ENCODE results near the gene PLCL1. TPM values are rescaled to one million over a fixed set of nuclear protein-coding genes. Genes with fewer than 3 reads are reported as not detected.
A peak's percentile ranks its signal among the peaks of the same experiment; 100 is the strongest.
"Not testable (repeated sequence)": the region's sequence is repeated elsewhere in the genome, so short reads cannot be mapped to it uniquely, and the experiment has no call there.

Gene PLCL1
- total RNA-seq, 1 donor from 2014 or later, result 93.3 TPM

DNA sequence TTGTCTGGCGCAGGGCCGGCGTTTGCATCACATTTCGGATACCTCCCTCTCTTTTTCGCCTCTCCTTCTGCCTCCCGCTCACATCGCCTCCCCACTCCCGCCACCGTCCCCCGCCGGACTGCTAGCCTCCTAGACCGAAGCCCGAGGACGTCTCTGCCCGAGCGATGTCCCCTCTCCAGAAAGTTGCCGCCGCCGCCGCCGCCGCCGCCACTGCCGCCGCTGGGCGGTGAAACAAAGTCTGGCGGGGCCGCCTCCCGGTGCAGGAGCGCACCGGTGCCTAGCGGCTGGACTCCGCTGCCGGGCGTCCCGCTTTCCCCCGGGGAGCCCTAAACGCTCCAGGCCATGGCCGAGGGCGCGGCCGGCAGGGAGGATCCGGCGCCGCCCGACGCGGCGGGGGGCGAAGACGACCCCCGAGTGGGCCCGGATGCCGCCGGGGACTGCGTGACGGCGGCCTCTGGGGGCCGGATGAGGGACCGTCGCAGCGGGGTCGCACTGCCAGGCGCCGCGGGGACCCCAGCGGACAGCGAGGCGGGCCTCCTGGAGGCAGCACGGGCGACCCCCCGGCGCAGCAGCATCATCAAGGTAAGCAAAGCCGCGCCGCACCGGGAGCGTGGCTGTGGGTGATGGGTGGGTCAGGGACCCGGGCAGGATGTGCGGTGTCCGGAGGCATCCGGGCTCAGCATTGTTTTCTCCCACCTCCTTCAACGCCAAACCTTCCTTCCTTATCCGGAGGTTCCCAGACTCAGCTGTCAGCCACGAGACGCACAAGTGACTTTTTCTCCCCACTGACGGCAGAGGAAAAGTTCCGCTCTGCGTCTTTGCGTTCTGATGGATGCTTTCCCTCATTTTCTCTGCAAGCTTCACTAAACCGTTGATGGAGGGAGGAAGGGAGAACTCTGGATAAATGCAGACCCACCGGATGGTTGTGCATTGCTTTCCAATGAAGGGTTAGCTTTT lies 643 bp downstream of the PLCL1 start:
- DNase-seq (peak; percentile 55), ATAC-seq (ENCODE audit: poor library complexity) (peak; percentile 24)
- intact Hi-C loops (cut with DNase I), result loop anchor here (5.0 to 10.0 kb wide), 4 partner anchors 70 to 492 kb away; no protein-coding TSS in a partner anchor

DNA sequence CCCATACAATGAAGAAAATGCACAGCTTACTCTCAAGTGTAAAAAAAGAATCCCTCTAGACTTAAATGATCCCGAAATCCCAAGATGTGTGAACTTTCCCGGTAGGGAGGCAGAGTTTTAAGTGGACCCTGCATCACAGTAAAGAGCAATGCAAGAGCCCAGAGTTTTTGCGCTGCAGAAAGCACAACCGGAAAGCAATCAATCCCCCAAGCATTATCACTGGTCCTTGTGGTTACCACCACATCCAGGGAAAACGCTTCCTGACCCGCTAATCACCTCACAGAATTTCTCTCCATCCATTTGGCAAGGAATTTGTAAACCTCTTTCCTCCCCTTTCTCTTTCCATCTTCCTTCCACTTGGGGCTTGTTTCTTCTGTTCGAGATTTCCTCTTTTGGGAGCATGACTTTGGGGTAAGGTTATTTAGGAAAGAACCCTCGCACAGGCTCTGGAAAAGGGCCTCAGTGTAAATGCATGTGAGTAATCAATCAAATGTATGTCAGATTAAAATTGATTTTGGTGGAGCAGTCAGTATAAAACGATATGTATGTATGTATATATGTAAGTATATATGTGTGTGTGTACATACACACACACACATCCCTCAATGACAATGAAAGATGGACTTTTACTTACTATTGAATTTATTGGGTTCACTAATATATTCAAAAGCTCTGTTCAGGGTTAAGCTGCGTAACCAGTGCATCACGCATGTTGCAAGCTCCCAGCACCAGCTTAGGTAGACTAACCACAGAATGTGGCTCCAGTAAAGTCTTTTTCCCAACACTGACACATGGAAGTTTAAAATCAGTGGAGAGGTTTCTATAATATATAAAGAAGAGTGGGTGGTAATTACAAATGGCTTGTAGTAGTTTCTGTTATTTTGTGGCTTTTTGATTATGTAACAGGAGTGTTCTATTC lies 1.6 kb downstream of the PLCL1 start:
- no peak for ATAC-seq (ENCODE audit: poor library complexity)
- no peak for DNase-seq
- intact Hi-C loops (cut with DNase I), result loop anchor here (5.0 to 10.0 kb wide), 2 partner anchors 69 to 151 kb away; no protein-coding TSS in a partner anchor

DNA sequence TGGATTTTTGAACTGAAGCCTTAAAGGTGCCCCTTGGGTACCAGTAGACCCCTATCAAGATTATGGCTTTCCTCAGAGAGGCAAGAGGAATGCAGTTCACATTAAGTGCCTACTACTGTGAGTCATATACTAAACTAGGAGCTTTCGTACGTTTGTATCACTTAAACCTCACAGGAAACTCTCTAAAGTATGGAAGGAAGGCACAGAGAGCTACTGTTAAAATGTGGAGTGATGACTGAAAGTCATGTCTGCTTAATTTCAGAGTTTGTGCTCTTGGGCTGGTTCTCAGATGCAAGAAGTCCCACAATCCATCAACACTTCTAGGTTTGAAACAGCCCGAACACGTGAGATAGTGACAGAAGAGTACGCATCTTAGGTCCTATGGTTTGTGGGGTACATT lies 4.7 kb downstream of the PLCL1 start:
- intact Hi-C loops (cut with DNase I), result loop anchor here (5.0 to 10.0 kb wide), 2 partner anchors 66 to 148 kb away; no protein-coding TSS in a partner anchor
- ATAC-seq (ENCODE audit: poor library complexity), result peak; percentile 11
- DNase-seq, result no peak

DNA sequence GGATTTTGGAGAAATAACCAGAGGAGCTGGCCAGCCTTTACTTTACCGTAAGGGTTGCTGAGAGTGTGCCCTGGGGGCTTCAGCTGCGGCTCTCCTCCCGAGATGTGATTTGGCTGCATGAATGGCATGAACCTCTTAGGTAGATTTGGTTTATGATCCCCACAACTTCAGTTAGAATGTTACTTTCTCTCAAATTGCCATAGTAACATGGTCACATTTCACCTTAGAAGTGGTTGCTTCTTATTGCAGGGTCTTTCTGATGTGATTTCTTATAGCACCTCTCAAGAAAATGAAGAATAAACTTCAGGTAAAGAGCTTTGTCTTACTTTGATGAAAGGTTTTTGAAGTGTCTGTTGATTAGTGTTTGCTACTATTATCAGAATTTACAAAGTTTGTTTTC lies 5.6 kb downstream of the PLCL1 start:
- intact Hi-C loops (cut with DNase I), result no loop called here
- ATAC-seq (ENCODE audit: poor library complexity) (no peak), DNase-seq (no peak)

DNA sequence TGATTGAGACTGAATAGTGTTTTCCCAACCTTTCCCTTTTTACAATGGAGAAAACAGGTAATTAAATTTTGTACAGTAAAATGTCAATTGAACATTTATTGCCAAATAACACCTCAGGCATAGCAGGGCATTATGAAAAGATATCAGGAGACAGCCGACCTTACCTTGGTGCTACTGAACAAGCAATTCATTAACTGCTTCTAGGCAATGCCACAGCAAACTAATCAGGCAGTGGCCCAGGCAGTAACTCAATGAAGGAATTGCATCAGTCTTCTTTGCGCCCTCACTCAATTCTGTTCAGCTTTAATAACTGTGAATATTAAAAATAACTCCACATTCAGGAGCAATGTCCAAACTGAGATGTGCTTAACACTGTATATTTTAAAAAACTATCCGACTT lies 6.1 kb downstream of the PLCL1 start:
- DNase-seq, result no peak
- intact Hi-C loops (cut with DNase I), result no loop called here

DNA sequence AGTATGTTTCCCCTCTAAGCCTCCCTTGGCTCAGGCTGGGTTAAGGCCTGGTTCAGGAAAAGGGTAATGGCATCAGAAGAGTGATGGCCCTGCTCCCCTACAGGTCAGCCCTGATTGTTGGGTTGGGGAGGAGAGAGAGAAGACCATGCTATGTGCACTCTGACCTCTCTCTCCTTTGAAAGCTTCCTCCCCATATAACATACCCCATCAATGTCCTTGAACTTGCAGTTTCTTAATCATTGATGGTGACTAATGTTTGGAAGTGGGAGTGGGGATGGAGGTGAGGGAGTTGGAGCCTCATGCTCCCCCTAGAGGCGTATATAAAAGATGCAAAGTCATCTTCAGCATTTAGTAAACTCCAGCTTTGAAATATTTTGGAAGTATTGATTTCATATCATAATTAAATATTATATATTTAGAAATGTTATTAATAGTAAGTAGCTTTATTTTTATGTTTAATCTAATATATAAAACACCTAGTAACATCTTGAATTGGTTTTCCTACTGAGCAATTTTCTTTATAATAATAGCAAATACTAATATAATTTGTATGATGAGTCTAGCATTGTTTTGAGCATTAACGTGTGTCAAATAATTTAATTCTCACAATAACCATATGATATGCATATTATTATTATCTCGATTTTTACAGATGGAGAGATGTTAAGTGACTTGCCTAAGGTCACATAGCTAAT lies 8.8 kb downstream of the PLCL1 start:
- no peak for DNase-seq
- no peak for ATAC-seq (ENCODE audit: poor library complexity)
- intact Hi-C loops (cut with DNase I), result no loop called here

More for the DNA sequence above, 6.1 kb downstream of the PLCL1 start:
- no peak for ATAC-seq (ENCODE audit: poor library complexity)

DNA sequence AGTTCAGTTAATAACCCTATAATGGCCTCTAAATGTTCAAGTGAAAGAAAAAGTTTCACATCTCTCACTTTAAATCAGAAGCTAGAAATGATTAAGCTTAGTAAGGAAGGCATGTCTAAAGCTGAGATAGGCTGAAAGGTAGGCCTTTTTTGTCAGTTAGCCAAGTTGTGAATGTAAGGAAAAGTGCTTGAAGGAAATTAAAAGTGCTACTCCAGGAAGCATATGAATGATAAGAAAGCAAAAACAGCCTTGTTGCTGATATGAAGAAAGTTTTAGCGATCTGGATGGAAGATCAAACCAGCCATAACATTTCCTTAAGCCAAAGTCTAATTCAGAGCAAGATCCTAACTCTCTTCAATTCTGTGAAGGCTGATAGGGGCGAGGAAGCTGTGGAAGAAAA lies 10.1 kb downstream of the PLCL1 start:
- intact Hi-C loops (cut with DNase I), result no loop called here
- no peak for DNase-seq
- ATAC-seq (ENCODE audit: poor library complexity), result no peak

DNA sequence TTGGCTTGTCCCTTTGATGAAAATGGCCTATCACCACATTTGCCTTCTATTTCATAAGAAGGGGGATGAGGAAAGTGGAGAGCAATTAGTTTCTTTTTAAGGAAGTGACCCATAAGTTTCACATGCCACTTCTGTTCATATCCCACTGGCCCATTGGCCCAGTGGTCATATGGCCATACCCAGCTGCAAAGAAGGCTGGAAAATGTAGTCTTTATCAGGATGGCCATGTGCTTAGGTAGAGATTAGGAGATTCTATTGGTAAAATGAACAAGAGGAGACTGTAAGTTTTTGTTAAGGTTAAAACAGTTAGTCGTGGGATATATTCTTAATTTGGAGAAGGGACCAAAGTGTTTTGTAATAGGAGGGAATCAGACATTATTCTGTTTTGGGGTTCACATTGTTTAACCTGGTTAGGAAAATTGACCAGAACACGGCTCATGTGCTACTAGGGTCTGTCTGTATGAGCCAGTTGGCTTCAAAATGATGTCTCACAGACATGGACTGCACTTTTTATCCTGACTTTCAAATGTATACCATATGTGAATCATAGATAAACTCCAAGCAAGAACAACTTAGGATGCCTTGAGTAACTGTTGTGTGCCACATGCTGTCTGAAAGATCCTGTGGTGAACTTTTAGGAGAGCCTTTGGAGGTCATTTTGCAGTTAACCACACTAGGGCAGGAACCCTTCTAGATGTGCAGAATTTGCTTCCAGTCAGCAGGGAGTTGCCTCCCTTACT lies 17.3 kb downstream of the PLCL1 start:
- no peak for DNase-seq
- intact Hi-C loops (cut with DNase I), result no loop called here
- peak; percentile 24 for ATAC-seq (ENCODE audit: poor library complexity)

DNA sequence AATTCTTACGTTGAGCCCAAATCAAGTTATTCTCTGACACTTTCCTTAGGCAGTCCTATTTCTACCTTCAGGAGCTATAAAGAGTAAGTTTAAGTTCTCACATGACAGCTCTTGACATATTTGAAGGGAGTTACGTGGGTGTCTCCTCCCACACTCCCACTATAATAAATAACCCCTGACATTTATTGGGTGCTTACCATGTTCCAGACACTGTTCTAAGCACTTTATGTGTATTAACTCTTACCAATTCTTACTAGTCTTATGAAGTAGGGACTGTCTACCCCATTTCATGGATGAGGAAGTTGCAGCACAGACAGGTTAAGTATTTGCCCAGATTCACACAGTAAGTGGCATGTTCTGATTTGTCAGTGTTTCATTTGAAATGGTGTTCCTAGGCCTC lies 17.9 kb downstream of the PLCL1 start:
- DNase-seq (no peak), ATAC-seq (ENCODE audit: poor library complexity) (peak; percentile 13)
- intact Hi-C loops (cut with DNase I), result no loop called here

DNA sequence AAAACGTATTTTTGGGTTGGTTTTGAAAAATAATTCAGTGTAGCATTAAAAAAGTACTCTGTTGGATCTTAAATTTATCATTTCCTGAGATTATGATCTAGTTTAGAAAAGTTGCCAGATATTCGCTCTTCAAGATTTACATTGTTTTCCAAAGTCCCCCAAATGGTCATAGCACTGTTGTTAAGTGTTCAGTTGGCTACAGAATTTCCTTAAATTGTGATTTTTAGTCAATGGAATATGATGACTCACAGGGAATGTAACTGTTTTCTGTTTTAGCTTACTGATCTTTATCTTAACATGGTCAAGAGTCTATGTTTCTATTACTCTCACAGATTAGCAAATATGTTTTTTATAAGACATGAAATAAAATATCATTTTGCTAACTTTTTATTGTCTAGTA lies 23.2 kb downstream of the PLCL1 start:
- no peak for DNase-seq
- intact Hi-C loops (cut with DNase I), result no loop called here
- ATAC-seq (ENCODE audit: poor library complexity), result no peak

DNA sequence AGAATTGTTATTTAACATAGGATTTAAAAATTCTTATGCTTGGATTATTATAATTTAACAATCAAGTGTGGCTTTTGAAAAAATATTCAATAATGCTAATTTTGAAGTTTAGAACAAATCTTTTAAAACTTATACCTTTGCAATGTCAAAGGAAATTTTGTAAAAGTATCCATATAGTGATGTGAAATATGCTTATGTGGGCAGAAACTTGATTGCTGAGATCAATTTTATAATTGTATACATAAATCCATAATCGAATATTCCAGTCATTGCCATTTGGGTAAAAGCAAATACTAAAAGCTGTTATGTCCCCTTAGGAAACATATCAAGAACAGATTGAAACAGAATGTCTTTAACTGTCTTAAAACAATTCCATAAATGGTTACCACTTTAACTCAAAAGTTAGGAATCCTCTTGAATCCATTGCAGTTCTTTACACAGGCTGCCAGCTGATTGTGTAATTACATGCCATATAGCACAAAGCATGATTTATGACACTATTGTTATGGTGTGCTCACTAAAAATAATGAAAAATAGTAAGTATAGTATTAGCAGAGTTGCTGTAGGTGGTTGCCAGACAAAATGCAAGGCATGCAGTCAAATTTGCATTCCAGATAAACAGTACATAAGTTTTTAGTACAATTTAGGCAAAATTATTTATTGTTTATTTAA lies 24.2 kb downstream of the PLCL1 start:
- intact Hi-C loops (cut with DNase I), result no loop called here
- ATAC-seq (ENCODE audit: poor library complexity), result no peak

DNA sequence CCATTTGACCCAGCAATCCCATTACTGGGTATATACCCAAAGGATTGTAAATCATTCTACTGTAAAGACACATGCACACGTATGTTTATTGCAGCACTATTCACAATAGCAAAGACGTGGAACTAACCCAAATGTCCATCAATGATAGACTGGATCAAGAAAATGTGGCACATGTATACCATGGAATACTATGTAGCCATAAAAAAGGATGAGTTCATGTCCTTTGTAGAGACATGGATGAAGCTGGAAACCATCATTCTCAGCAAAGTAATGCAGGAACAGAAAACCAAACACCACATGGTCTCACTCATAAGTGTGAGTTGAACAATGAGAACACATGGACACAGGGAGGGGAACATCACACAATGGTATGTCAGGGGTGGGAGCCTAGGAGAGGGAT lies 30.4 kb downstream of the PLCL1 start:
- DNase-seq; intact Hi-C loops (cut with DNase I); ATAC-seq (ENCODE audit: poor library complexity): not testable (repeated sequence)

More for the DNA sequence above, 24.2 kb downstream of the PLCL1 start:
- DNase-seq, result no peak

DNA sequence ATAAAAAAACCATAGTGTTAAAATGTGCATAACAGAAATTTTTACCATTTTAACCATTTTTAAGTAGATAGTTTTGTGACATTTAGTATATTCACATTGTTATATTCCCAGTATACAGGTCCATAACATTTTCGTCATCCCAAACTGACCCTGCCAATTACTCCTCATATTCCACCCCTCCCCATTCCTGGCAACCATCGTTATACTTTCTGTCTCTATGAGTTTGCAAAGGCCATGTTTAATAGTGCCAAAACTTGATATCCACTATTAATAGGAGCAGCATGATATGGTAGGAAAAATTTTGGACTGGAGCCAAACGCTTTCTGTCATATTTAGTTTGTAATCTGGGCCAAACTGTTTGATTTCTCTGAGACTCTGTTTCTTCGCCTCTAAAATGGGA lies 30.9 kb downstream of the PLCL1 start:
- ATAC-seq (ENCODE audit: poor library complexity) (peak; percentile 76), DNase-seq (no peak)
- intact Hi-C loops (cut with DNase I), result no loop called here

DNA sequence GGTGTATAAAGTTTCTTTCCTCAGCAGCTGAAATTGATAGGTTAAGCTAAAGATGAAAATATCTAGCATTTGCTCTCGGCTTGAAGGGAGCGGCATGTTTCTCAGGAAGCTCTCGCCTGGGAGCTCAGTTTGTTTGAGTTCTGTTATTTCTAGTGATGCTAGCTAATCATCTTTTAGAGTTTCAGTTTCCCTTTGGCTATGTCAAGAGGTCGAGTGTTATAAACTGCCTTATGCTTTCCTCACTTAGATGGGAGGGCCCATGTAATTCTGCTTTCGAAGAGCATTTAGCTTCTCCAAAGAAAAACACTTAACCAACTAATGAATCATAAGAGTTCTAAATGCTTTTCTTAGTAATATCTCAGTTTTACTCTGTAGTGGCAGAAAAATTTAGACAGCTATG lies 33.6 kb downstream of the PLCL1 start:
- intact Hi-C loops (cut with DNase I), result no loop called here
- ATAC-seq (ENCODE audit: poor library complexity) (peak; percentile 78), DNase-seq (no peak)

DNA sequence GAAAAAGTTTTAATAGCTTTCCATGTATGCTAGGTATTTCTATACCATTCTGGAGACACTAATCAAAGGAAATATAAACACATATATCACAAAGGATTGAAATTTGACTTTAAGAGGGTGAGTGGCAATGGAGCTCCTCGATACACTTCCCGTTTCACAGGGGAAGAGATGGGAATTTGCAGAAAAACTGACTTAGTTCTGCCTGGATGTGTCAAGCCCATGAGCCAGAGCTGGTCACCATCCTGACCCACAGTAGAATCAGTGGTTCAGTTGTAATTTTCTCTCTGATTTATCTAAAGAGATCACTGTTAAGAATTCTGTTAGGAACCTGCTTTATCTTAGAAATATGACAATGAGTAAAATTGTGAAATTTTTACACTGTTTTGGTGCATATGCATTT lies 34.2 kb downstream of the PLCL1 start:
- DNase-seq, result no peak
- ATAC-seq (ENCODE audit: poor library complexity), result peak; percentile 64
- intact Hi-C loops (cut with DNase I), result no loop called here

DNA sequence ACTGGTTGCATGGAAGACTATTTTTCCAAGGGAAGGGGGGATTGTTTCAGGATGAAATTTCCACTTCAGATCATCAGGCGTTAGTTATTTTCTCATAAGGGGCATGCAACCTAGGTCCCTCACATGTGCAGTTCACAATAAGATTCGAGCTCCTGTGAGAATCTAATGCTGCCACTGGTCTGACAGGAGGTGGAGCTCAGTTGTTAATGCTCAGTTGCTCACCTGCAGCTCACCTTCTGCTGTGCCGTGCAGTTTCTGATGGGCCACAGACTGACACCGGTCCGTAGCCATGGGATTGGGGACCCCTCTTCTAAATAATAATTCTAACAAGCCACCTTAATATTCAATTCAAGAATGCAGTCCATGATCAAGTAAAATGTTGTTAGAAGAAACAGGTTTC lies 34.9 kb downstream of the PLCL1 start:
- intact Hi-C loops (cut with DNase I), result no loop called here
- ATAC-seq (ENCODE audit: poor library complexity) (no peak), DNase-seq (no peak)

DNA sequence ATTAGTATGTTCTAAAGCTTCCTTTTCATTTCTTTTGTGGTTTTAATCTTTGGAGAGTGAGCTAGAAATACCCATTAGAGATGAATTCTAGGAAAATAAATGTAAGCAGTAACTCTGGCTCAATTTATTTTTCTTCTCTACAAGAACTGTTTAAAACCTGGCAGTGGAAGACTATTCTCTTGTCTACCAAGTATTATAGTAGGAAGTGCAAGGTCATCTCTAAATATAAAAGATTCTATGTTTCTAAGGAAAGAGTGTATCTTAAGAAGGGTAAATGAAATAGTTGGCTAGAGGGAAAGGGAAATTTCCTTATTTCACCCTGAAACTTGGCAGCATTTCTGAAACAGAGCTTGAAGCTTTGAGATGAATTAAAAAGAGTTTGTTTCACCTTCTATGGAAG lies 35.5 kb downstream of the PLCL1 start:
- DNase-seq (no peak), ATAC-seq (ENCODE audit: poor library complexity) (no peak)
- intact Hi-C loops (cut with DNase I), result no loop called here

DNA sequence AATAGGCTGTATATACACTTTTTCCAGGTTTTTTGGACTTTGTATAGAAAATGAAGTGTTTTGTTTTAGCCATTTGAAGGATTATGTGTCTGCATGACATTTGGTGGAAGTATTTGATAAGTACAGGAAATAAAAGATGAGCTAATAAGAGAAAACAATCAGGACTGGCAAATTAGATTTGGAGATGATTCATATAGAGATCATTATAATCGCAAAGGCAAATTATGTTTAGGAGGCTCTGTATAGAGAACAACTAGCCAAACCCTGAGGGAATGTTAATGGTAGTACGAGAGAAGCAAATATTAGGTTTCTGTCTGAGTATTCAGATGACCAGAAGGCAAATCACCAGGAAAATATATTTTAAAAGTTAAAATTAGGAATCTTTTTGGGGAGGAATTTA lies 41.7 kb downstream of the PLCL1 start:
- no peak for ATAC-seq (ENCODE audit: poor library complexity)
- DNase-seq, result no peak
- intact Hi-C loops (cut with DNase I), result no loop called here
